ENCODE data around the gene NCEH1. TPM values are rescaled to one million over a fixed set of nuclear protein-coding genes. Genes with fewer than 3 reads are reported as not detected.

NCEH1 gene
- total and polyA plus RNA-seq, 9 of the 15 experiments (the other 6 are each of a cell fraction or from before 2014, with no cell fraction given), result 1.3 to 5.0 (median 2.8) TPM

DNA sequence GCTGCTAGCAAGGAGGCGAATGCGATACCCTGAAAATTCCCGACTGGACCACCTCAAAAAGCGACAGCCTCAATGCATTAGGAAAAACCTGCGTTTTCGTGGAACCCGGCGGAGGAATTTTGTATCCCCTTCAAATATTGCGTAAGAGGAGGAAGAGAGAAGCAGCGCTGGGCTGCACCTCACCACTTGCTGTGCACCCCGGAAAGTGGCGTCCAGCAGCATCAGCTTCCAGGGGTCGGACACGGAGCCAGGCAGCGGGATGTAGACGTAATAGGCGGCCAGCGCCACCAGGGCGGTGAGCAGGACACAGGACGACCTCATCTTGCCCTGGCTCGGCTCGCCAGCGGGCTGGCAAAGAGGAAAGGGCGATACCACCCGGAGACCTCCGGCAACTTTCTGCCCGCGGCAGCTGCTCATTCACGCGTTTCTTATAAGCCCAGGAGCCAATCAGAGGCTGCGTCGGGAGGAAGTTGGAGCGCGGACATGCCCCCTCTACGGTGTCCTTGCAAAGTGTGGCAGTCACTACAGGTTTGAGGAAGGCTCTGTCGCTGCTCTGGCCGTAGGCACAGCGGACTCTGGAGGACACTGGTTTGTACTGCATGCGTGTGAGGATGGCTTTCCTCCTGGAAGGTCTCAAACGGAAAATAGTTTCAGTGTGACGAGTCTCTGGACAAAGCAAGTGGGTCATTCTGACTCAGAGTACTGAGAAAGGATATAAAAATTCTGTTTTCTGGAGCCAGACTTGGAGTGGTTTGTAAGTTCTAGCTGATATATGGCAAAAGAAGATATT, at the start of gene NCEH1 (continued):
- TF ChIP-seq NCOA6 (IDR thresholded peaks at IDR 0.05), result peak; percentile 35; the same call in 1 of the 2 replicates
- TF ChIP-seq CXXC5 (CRISPR knock-in tag; IDR thresholded peaks at IDR 0.05), result peak; percentile 77
- no peak for TF ChIP-seq CREB1 (IDR thresholded peaks at IDR 0.05)
- TF ChIP-seq CREB1 (CRISPR knock-in tag; IDR thresholded peaks at IDR 0.05), result peak; percentile 70; the same call in 1 of the 2 replicates
- peak; percentile 92 for TF ChIP-seq SPI1 (IDR thresholded peaks at IDR 0.05; ENCODE audit: borderline replicate concordance, low read depth, low read length)
- TF ChIP-seq XRCC5 (IDR thresholded peaks at IDR 0.05; ENCODE audit: low read depth, low read length), result peak; percentile 56; the same call in 1 of the 2 replicates
- TF ChIP-seq SUPT5H (IDR thresholded peaks at IDR 0.05), result peak; percentile 74
- TF ChIP-seq CHD2 (IDR thresholded peaks at IDR 0.05; ENCODE audit: low read depth, low read length), result 0 out of 2 replicates have a peak, but pooled peaks have one; percentile 20
- no peak for TF ChIP-seq TCFL5 (CRISPR knock-in tag; conservative IDR thresholded peaks at IDR 0.05)
- peak; percentile 77 for TF ChIP-seq ATF7 (IDR thresholded peaks at IDR 0.05)
- 0 out of 2 replicates have a peak, but pooled peaks have one; percentile 54 for TF ChIP-seq LCOR (CRISPR knock-in tag; IDR thresholded peaks at IDR 0.05)
- 0 out of 2 replicates have a peak, but pooled peaks have one; percentile 14 for TF ChIP-seq MTA1 (IDR thresholded peaks at IDR 0.05; ENCODE audit: borderline replicate concordance)
- peak; percentile 67 for TF ChIP-seq GABPB1 (CRISPR knock-in tag; IDR thresholded peaks at IDR 0.05)
- TF ChIP-seq TRIM24 (IDR thresholded peaks at IDR 0.05), result no peak
- TF ChIP-seq NEUROD1 (IDR thresholded peaks at IDR 0.05; ENCODE audit: borderline replicate concordance, low read depth, low read length, partially characterized antibody), result peak; percentile 11
- no peak for TF ChIP-seq NELFE (IDR thresholded peaks at IDR 0.05; ENCODE audit: insufficient read depth, insufficient read length)
- TF ChIP-seq ZNF398 (CRISPR knock-in tag; IDR thresholded peaks at IDR 0.05), result no peak
- TF ChIP-seq RNF2 (IDR thresholded peaks at IDR 0.05), result 0 out of 2 replicates have a peak, but pooled peaks have one; percentile 39
- TF ChIP-seq ZFP91 (CRISPR knock-in tag; IDR thresholded peaks at IDR 0.05), result 0 out of 2 replicates have a peak, but pooled peaks have one; percentile 42
- TF ChIP-seq ZNF778 (CRISPR knock-in tag; IDR thresholded peaks at IDR 0.05), result no peak
- TF ChIP-seq C11orf30 (IDR thresholded peaks at IDR 0.05; ENCODE audit: low read depth), result 0 out of 2 replicates have a peak, but pooled peaks have one; percentile 14
- no peak for TF ChIP-seq ILF3 (IDR thresholded peaks at IDR 0.05; ENCODE audit: borderline replicate concordance)
- no peak for TF ChIP-seq PATZ1 (CRISPR knock-in tag; IDR thresholded peaks at IDR 0.05; ENCODE audit: borderline replicate concordance)
- TF ChIP-seq SIRT6 (IDR thresholded peaks at IDR 0.05; ENCODE audit: low read depth, low read length), result no peak
- TF ChIP-seq KDM5B (IDR thresholded peaks at IDR 0.05; ENCODE audit: insufficient replicate concordance, low read depth, low read length), result peak; percentile 66
